PC-9 (cell line): ENCODE results near the gene CST11. TPM values are rescaled to one million over a fixed set of nuclear protein-coding genes. Genes with fewer than 3 reads are reported as not detected.
A peak's percentile ranks its signal among the peaks of the same experiment; 100 is the strongest.

ENCODE experiments used
- BruUV-seq: library from RNA; stranded (reverse); fragments of 400-500 nt; replicated peaks from 2 replicates; lab custom pipeline; 2021; lab: Mats Ljungman, UMichigan
- CTCF ChIA-PET: fragments of 300-600 bp; sonication (Branson Sonifier 250); formaldehyde crosslinking; loops from one replicate; lab custom pipeline; 2022; ENCODE audit warnings: antibody characterized with exemption; lab: Charles Lee
- POLR2A ChIA-PET: fragments of 300-600 bp; sonication (Branson Sonifier 250); formaldehyde crosslinking; loops from one replicate; lab custom pipeline; 2022; ENCODE audit warnings: antibody characterized with exemption; ENCODE audit not compliant: unreplicated experiment; lab: Charles Lee
- DNase-seq, 2 experiments: peaks; one replicate each; pipeline versions ENCODE4 v3.0.0 to v3.0.0-alpha.2; 2015 to 2022; ENCODE audit warnings: mixed read lengths in 1 of 2
- H2AFZ ChIP-seq: fragments of 200-600 bp; sonication (generic); 2 replicates; pipeline ENCODE4 v1.8.1; 2017; ENCODE audit warnings: antibody characterized with exemption
- H3F3A ChIP-seq: fragments of 200-600 bp; sonication (generic); 2 replicates; pipeline ENCODE4 v1.8.1; 2017; ENCODE audit warnings: antibody characterized with exemption, mild to moderate bottlenecking, low read depth; ENCODE audit not compliant: insufficient read depth
- H3K27ac ChIP-seq: fragments of 200-600 bp; sonication (generic); 2 replicates; pipeline ENCODE4 v1.6.1; 2016; ENCODE audit warnings: mixed run types
- H3K27me3 ChIP-seq: fragments of 200-600 bp; sonication (generic); 2 replicates; pipeline ENCODE4 v1.6.1; 2016; ENCODE audit warnings: low read depth, mixed run types; ENCODE audit not compliant: insufficient read depth
- H3K36me3 ChIP-seq: fragments of 200-600 bp; sonication (generic); 2 replicates; pipeline ENCODE4 v1.6.1; 2016; ENCODE audit warnings: low read depth, mixed run types
- H3K4me1 ChIP-seq: fragments of 200-600 bp; sonication (generic); replicated peaks from 2 replicates; pipeline ENCODE4 v1.6.1; 2016; ENCODE audit warnings: mixed run types; ENCODE audit not compliant: insufficient read depth
- H3K4me2 ChIP-seq: fragments of 200-600 bp; sonication (generic); 2 replicates; pipeline ENCODE4 v1.6.1; 2017; ENCODE audit warnings: mixed run types
- H3K4me3 ChIP-seq: fragments of 200-600 bp; sonication (generic); 2 replicates; pipeline ENCODE4 v1.6.1; 2016; ENCODE audit warnings: mixed run types
- H3K79me2 ChIP-seq: fragments of 200-600 bp; sonication (generic); 2 replicates; pipeline ENCODE4 v1.6.1; 2017; ENCODE audit warnings: low read depth, mixed run types
- H3K9me2 ChIP-seq: fragments of 200-600 bp; sonication (generic); 2 replicates; pipeline ENCODE4 v1.8.1; 2017; ENCODE audit warnings: mild to moderate bottlenecking; ENCODE audit not compliant: insufficient read depth
- H3K9me3 ChIP-seq: fragments of 200-600 bp; sonication (generic); 2 replicates; pipeline ENCODE4 v1.8.1; 2016; ENCODE audit warnings: low read depth; ENCODE audit not compliant: insufficient read depth
- H4K20me1 ChIP-seq: fragments of 200-600 bp; sonication (generic); 2 replicates; pipeline ENCODE4 v1.8.1; 2017; ENCODE audit not compliant: insufficient read depth
- CTCF ChIP-seq: fragments of 200-600 bp; sonication (generic); conservative IDR thresholded peaks from 2 replicates; pipeline ENCODE4 v1.6.1; 2017; ENCODE audit warnings: mixed run types, antibody characterized with exemption, mild to moderate bottlenecking, moderate library complexity
- EZH2 ChIP-seq: fragments of 200-600 bp; sonication (generic); IDR thresholded peaks from 2 replicates; pipeline ENCODE4 v1.8.0; 2017; ENCODE audit warnings: antibody characterized with exemption, low read depth
- intact Hi-C: fragments of 100-400 bp; cut with micrococcal nuclease; formaldehyde crosslinking; loops from one replicate; pipeline ENCODE4 v1.10.0; 2022; ENCODE audit not compliant: unreplicated experiment
- total RNA-seq: library from RNA; stranded (reverse); gene quantifications from 2 replicates; pipeline ENCODE4 v1.2.3, GENCODE V29; 2021

CST11 gene
- total RNA-seq, 1 experiment from 2014 or later: not detected

GRCh38 chr20:23434521-23435313 is 18.0 kb downstream of the CST11 start:
- no peaks in the 10 kb centered on the region for H3K36me3 ChIP-seq
- intact Hi-C loops: no loop called here
- H3K79me2 ChIP-seq: no peaks in the 10 kb centered on the region
- H3K4me3 ChIP-seq: no peak overlapping the region
- ChIA-PET CTCF (no interaction called here), POLR2A (no interaction called here)
- H3F3A ChIP-seq: no peaks in the 10 kb centered on the region
- no TSS peak for BruUV-seq
- H3K4me2 ChIP-seq: no peak overlapping the region
- H4K20me1 ChIP-seq: no peaks in the 10 kb centered on the region
- H3K9me2 ChIP-seq: no peaks in the 10 kb centered on the region
- H2AFZ ChIP-seq: no peak overlapping the region
- no peaks in the 10 kb centered on the region for H3K4me1 ChIP-seq
- H3K27me3 ChIP-seq: no peaks in the 10 kb centered on the region
- H3K9me3 ChIP-seq: no peaks in the 10 kb centered on the region
- H3K27ac ChIP-seq: no peak overlapping the region
- TF ChIP-seq CTCF: no peak
- no peak for TF ChIP-seq EZH2
- no peak for DNase-seq

- Histone ChIP-seq H3K4me1 (no peaks in the 10 kb centered on the region), H3K79me2 (no peaks in the 10 kb centered on the region), H3K4me2 (no peak overlapping the region), H3K9me3 (no peaks in the 10 kb centered on the region), H3K9me2 (no peaks in the 10 kb centered on the region), H4K20me1 (no peaks in the 10 kb centered on the region), H3F3A (no peaks in the 10 kb centered on the region), H2AFZ (no peak overlapping the region), H3K27ac (no peak overlapping the region), H3K36me3 (no peaks in the 10 kb centered on the region), H3K27me3 (no peaks in the 10 kb centered on the region), H3K4me3 (no peak overlapping the region)
- BruUV-seq: no TSS peak
- ChIA-PET CTCF (no interaction called here), POLR2A (no interaction called here)
- intact Hi-C loops: no loop called here
- DNase-seq: no peak
- TF ChIP-seq CTCF (no peak), EZH2 (no peak)
These were observed 19.0 kb downstream of the CST11 start for GRCh38 chr20:23433628-23434027.

GRCh38 chr20:23425129-23425528 is 27.5 kb downstream of the CST11 start:
- intact Hi-C loops: no loop called here
- peaks cover 10% of the 10 kb centered on the region for H3K79me2 ChIP-seq
- H3F3A ChIP-seq: no peaks in the 10 kb centered on the region; the same call in 1 of the 2 replicates
- DNase-seq: no peak
- H3K27me3 ChIP-seq: no peaks in the 10 kb centered on the region
- H3K4me3 ChIP-seq: no peak overlapping the region
- H3K9me2 ChIP-seq: no peaks in the 10 kb centered on the region
- ChIA-PET POLR2A (no interaction called here), CTCF (no interaction called here)
- peak overlapping the region; percentile 34; the same call in 1 of the 2 replicates for H3K4me2 ChIP-seq
- H3K27ac ChIP-seq: no peak overlapping the region
- H3K36me3 ChIP-seq: no peaks in the 10 kb centered on the region
- H3K4me1 ChIP-seq: peaks cover 3% of the 10 kb centered on the region; the same call in 1 of the 2 replicates
- no peak overlapping the region for H2AFZ ChIP-seq
- no peaks in the 10 kb centered on the region; the same call in 1 of the 2 replicates for H3K9me3 ChIP-seq
- TF ChIP-seq CTCF (no peak), EZH2 (no peak)
- no peaks in the 10 kb centered on the region for H4K20me1 ChIP-seq
- BruUV-seq: no TSS peak
